H1 (cell line): ENCODE measurements around the gene PCED1B. TPM values are rescaled to one million over a fixed set of nuclear protein-coding genes. Genes with fewer than 3 reads are reported as not detected.

Experiments
- CTCF ChIA-PET: fragments of 300-600 bp; sonication (Branson Sonifier 250); formaldehyde crosslinking; loops from one replicate; lab custom pipeline; 2021; ENCODE audit not compliant: partially characterized antibody; lab: Charles Lee
- POLR2A ChIA-PET: fragments of 300-600 bp; sonication (Branson Sonifier 250); formaldehyde crosslinking; loops from one replicate; lab custom pipeline; 2021; ENCODE audit warnings: inconsistent platforms; ENCODE audit not compliant: partially characterized antibody; lab: Charles Lee
- DNase-seq, 2 experiments: peaks; one replicate each; pipeline versions ENCODE4 v3.0.0 to v3.0.0-alpha.2; 2010 to 2022; ENCODE audit warnings: low spot score in 2 of 2, low read depth in 1 of 2, mixed read lengths in 1 of 2
- FAIRE-seq: peaks from 2 replicates; lab custom pipeline; 2011; peaks lifted over from hg19 to GRCh38; lab: Jason Lieb, UNC
- H2AFZ ChIP-seq: 2 replicates; pipeline ENCODE4 v1.8.1; 2012; ENCODE audit warnings: low read length, inconsistent platforms
- H2AK5ac ChIP-seq: 2 replicates; pipeline ENCODE4 v1.6.1; 2013; ENCODE audit warnings: low read depth, low read length
- H2BK120ac ChIP-seq: replicated peaks from 2 replicates; pipeline ENCODE3; 2013; ENCODE audit warnings: low read depth, low read length, inconsistent platforms
- H2BK12ac ChIP-seq: 2 replicates; pipeline ENCODE4 v1.6.1; 2013; ENCODE audit warnings: low read depth, low read length
- H2BK15ac ChIP-seq: 2 replicates; pipeline ENCODE4 v1.6.1; 2013; ENCODE audit warnings: low read length
- H2BK20ac ChIP-seq: 2 replicates; pipeline ENCODE4 v1.6.1; 2013; ENCODE audit warnings: low read length
- H2BK5ac ChIP-seq: 2 replicates; pipeline ENCODE4 v1.6.1; 2013; ENCODE audit warnings: low read depth, low read length
- H3K14ac ChIP-seq: 2 replicates; pipeline ENCODE4 v1.6.1; 2013; ENCODE audit warnings: inconsistent platforms; ENCODE audit not compliant: insufficient read length
- H3K18ac ChIP-seq: 2 replicates; pipeline ENCODE4 v1.6.1; 2013; ENCODE audit warnings: low read length; ENCODE audit errors: extremely low read depth
- H3K23ac ChIP-seq: 2 replicates; pipeline ENCODE4 v1.6.1; 2013; ENCODE audit warnings: inconsistent platforms; ENCODE audit not compliant: insufficient read length
- H3K23me2 ChIP-seq: 2 replicates; pipeline ENCODE4 v1.6.1; 2013; ENCODE audit warnings: low read depth, low read length
- H3K27ac ChIP-seq: 2 replicates; pipeline ENCODE4 v1.6.1; 2011; ENCODE audit warnings: low read depth, low read length, inconsistent platforms
- H3K27me3 ChIP-seq, 4 experiments: replicated peaks in 1 of 4; 1 replicate in 1 of 4; 2 replicates in 3 of 4; pipeline versions ENCODE4 v1.6.1 to v1.8.1; 2011 to 2013; ENCODE audit warnings: low read length in 3 of 4, mild to moderate bottlenecking in 3 of 4, inconsistent platforms in 2 of 4, mixed read lengths in 2 of 4, moderate library complexity in 1 of 4; ENCODE audit not compliant: control insufficient read depth in 3 of 4, insufficient read depth in 3 of 4; ENCODE audit errors: extremely low read depth in 1 of 4
- H3K36me3 ChIP-seq, 4 experiments: 2 replicates each; pipeline versions ENCODE4 v1.6.1 to v1.8.1; 2011 to 2013; ENCODE audit warnings: mild to moderate bottlenecking in 4 of 4, low read length in 3 of 4, moderate library complexity in 2 of 4, control low read depth in 1 of 4, inconsistent platforms in 1 of 4; ENCODE audit not compliant: insufficient read depth in 4 of 4, control insufficient read depth in 2 of 4
- H3K4ac ChIP-seq: replicated peaks from 2 replicates; pipeline ENCODE3; 2013; ENCODE audit warnings: low read length, low read depth, mixed read lengths, inconsistent platforms; ENCODE audit not compliant: insufficient read length
- H3K4me1 ChIP-seq, 4 experiments: replicated peaks in 1 of 4; 1 replicate in 1 of 4; 2 replicates in 3 of 4; pipeline versions ENCODE4 v1.6.1 to v1.8.1; 2011 to 2013; ENCODE audit warnings: low read length in 3 of 4, inconsistent platforms in 2 of 4, mixed read lengths in 1 of 4; ENCODE audit not compliant: insufficient read depth in 4 of 4, control insufficient read depth in 3 of 4
- H3K4me2 ChIP-seq, 2 experiments: 2 replicates each; pipeline versions ENCODE4 v1.6.1 to v1.8.1; 2011 to 2013; ENCODE audit warnings: low read depth in 2 of 2, low read length in 2 of 2, control low read depth in 1 of 2, inconsistent platforms in 1 of 2, mild to moderate bottlenecking in 1 of 2; ENCODE audit not compliant: insufficient read depth in 1 of 2
- H3K4me3 ChIP-seq, 4 experiments: fragments of 200-600, 300-600 bp in 1 of 4; sonication (generic), shearing (Covaris generic), sonication (Bioruptor Twin) in 1 of 4; 2 replicates each; pipeline versions ENCODE4 v1.5.1 to v1.8.1; 2011 to 2016; ENCODE audit warnings: low read length in 4 of 4, low read depth in 3 of 4, control low read depth in 2 of 4, inconsistent platforms in 2 of 4, mild to moderate bottlenecking in 2 of 4, mixed read lengths in 1 of 4, moderate library complexity in 1 of 4; ENCODE audit not compliant: insufficient read depth in 2 of 4; ENCODE audit errors: extremely low read depth in 1 of 4
- H3K56ac ChIP-seq: replicated peaks from 2 replicates; pipeline ENCODE3; 2013; ENCODE audit warnings: low read depth, mild to moderate bottlenecking, mixed read lengths, low read length, inconsistent platforms; ENCODE audit not compliant: insufficient read length
- H3K79me1 ChIP-seq: 2 replicates; pipeline ENCODE4 v1.6.1; 2013; ENCODE audit warnings: low read depth, low read length, control low read depth
- H3K79me2 ChIP-seq, 2 experiments: 2 replicates each; pipeline versions ENCODE4 v1.6.1 to v1.8.1; 2012 to 2013; ENCODE audit warnings: low read length in 2 of 2, mild to moderate bottlenecking in 2 of 2, inconsistent platforms in 1 of 2; ENCODE audit not compliant: insufficient read depth in 2 of 2, control insufficient read depth in 1 of 2
- H3K9ac ChIP-seq, 4 experiments: replicated peaks in 1 of 4; 1 replicate in 1 of 4; 2 replicates in 3 of 4; pipeline versions ENCODE4 v1.6.1 to v1.8.1; 2011 to 2013; ENCODE audit warnings: low read depth in 3 of 4, low read length in 3 of 4, control low read depth in 2 of 4, mild to moderate bottlenecking in 2 of 4, moderate library complexity in 2 of 4, inconsistent platforms in 1 of 4; ENCODE audit errors: extremely low read depth in 1 of 4
- H3K9me3 ChIP-seq, 2 experiments: 2 replicates each; pipeline versions ENCODE4 v1.6.1 to v1.8.1; 2012 to 2013; ENCODE audit warnings: mild to moderate bottlenecking in 2 of 2, moderate library complexity in 2 of 2, control low read depth in 1 of 2, inconsistent platforms in 1 of 2, low read depth in 1 of 2, low read length in 1 of 2, mixed read lengths in 1 of 2; ENCODE audit not compliant: insufficient read depth in 2 of 2
- H4K20me1 ChIP-seq, 2 experiments: replicated peaks in 1 of 2; 2 replicates each; pipeline versions ENCODE3 to v1.8.1; 2011 to 2013; ENCODE audit warnings: inconsistent platforms in 2 of 2, low read length in 2 of 2, mild to moderate bottlenecking in 1 of 2; ENCODE audit not compliant: insufficient read depth in 2 of 2, control insufficient read depth in 1 of 2
- H4K5ac ChIP-seq: 2 replicates; pipeline ENCODE4 v1.6.1; 2013; ENCODE audit warnings: low read length, low read depth, mixed read lengths, inconsistent platforms; ENCODE audit not compliant: insufficient read length
- H4K8ac ChIP-seq: 2 replicates; pipeline ENCODE4 v1.8.0; 2013; ENCODE audit warnings: mild to moderate bottlenecking, moderate library complexity, low read length, inconsistent platforms; ENCODE audit not compliant: insufficient read depth; ENCODE audit errors: extremely low read depth
- H4K91ac ChIP-seq: replicated peaks from 2 replicates; pipeline ENCODE3; 2013; ENCODE audit warnings: low read length, mixed read lengths, inconsistent platforms; ENCODE audit not compliant: insufficient read length
- HDAC6 ChIP-seq: IDR thresholded peaks from one replicate; pipeline ENCODE4 v1.7.1; 2012; ENCODE audit warnings: low read depth, mild to moderate bottlenecking, inconsistent platforms, low read length, moderate library complexity
- WGBS, 2 experiments: shearing (Covaris generic) in 1 of 2; methylation state at CpG; one replicate each; pipeline versions ENCODE4 v1.1.6 to v1.1.7; 2013 to 2015; ENCODE audit warnings: low lambda C conversion rate in 2 of 2, mixed read lengths in 2 of 2, inconsistent platforms in 1 of 2, low coverage in 1 of 2, missing lambda C conversion rate in 1 of 2; ENCODE audit not compliant: insufficient replicate concordance in 2 of 2, insufficient coverage in 1 of 2, insufficient read length in 1 of 2; ENCODE audit errors: extremely low coverage in 1 of 2, missing lambda C conversion rate in 1 of 2; 5-methylcytosine and 5-hydroxymethylcytosine counted together
- polyA plus RNA-seq, 7 experiments: library from polyadenylated mRNA; depleted of rRNA in 3 of 7; stranded (reverse) in 5 of 7; unstranded in 2 of 7; fragments of >200 nt in 5 of 7; fragments of 200-250 nt in 2 of 7; gene quantifications; 1 replicate in 5 of 7; 2 replicates in 1 of 7; 4 replicates in 1 of 7; pipeline versions ENCODE4 v1.2.1 to v1.2.3, GENCODE V29; 2011 to 2013; ENCODE audit warnings: missing spikeins in 2 of 7, mixed read lengths in 2 of 7
- total RNA-seq: library from RNA; stranded (reverse); fragmentation: NEBNext Ultra II Directional; extraction: Animal tissue kit (Norgen Biotek cat#: 25700); gene quantifications from 2 replicates; pipeline ENCODE4 v1.2.1, GENCODE V29; 2021

PCED1B gene
- total and polyA plus RNA-seq, 2 of the 8 experiments (the other 6 are each of a cell fraction or from before 2014, with no cell fraction given): 4.7 to 5.4 TPM

DNA sequence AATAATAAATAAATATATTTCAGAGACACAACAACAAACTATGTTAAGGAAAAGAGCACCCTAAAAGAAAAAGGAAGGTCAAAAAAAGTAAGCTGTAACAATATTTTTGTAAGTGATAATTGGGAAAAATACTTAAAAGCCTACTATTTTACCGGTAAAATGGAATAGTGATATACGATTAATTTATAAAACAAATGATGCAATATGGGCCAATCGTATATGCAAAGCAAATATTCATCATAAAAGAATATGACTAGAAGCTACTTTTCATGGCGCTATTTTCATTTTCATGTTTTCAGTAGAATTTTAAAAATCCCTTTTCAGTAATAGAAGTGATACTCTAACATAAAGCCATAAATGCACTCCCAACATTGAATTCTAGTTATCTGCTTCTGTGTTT, 131.4 kb downstream of the PCED1B start:
- CTCF ChIA-PET: interaction anchor here (0.6 to 1.2 kb wide), 2 partner anchors 9 to 15 kb away, joined by 3 read pairs; no protein-coding TSS in a partner anchor
- H3K9me3 ChIP-seq: no peaks in the 10 kb centered on the region
- no peak for DNase-seq
- no peak overlapping the region for H3K4me2 ChIP-seq
- no peak overlapping the region for H4K91ac ChIP-seq
- H2AFZ ChIP-seq: no peak overlapping the region
- H3K27ac ChIP-seq: no peak overlapping the region
- no peak for TF ChIP-seq HDAC6
- no peak overlapping the region for H2BK5ac ChIP-seq
- H3K23ac ChIP-seq: no peak overlapping the region
- H3K23me2 ChIP-seq: no peaks in the 10 kb centered on the region
- no peaks in the 10 kb centered on the region for H3K27me3 ChIP-seq
- no peak overlapping the region for H3K56ac ChIP-seq
- POLR2A ChIA-PET: interaction anchor here (0.6 kb wide), 1 partner anchor 246 kb away, joined by 3 read pairs; no protein-coding TSS in a partner anchor
- FAIRE-seq: no peak
- no peak overlapping the region for H2BK20ac ChIP-seq
- H3K9ac ChIP-seq: no peak overlapping the region
- no peak overlapping the region for H2BK120ac ChIP-seq
- no peak overlapping the region for H3K4ac ChIP-seq
- H2BK15ac ChIP-seq: no peak overlapping the region
- no peak overlapping the region for H3K4me3 ChIP-seq
- no peaks in the 10 kb centered on the region for H4K20me1 ChIP-seq
- 93% methylated on average over 4 of the region's 4 CpGs; no CpG with 5 or more reads in 1 of the 2 experiments for WGBS, 2 experiments
- no peak overlapping the region for H2AK5ac ChIP-seq
- no peaks in the 10 kb centered on the region for H3K79me1 ChIP-seq
- H4K5ac ChIP-seq: no peak overlapping the region
- no peaks in the 10 kb centered on the region for H3K79me2 ChIP-seq
- H2BK12ac ChIP-seq: no peak overlapping the region
- H3K14ac ChIP-seq: no peak overlapping the region
- H4K8ac ChIP-seq: no peak overlapping the region
- peaks cover 0 to 11% (median 2%) of the 10 kb centered on the region in 4 experiments; a peak in 4 of 7 replicates for H3K4me1 ChIP-seq
- H3K18ac ChIP-seq: no peak overlapping the region
- no peaks in the 10 kb centered on the region for H3K36me3 ChIP-seq
